Activated T-helper 1 cell treated with anti-CD3 and anti-CD28 coated beads, Interleukin-12 subunit alpha, Interleukin-12 subunit beta, Interleukin-2, Interleukin-4 antibody, amounts not matched to agents 30 ng/mL and 10 ng/mL and 1 ng/mL, durations not matched to agents 14 hours and 24 hours and 36 hours (primary cell): ENCODE measurements around the gene FUNDC1. TPM values are rescaled to one million over a fixed set of nuclear protein-coding genes. Genes with fewer than 3 reads are reported as not detected.

Experiments used
- DNase-seq: peaks from one replicate; pipeline ENCODE4 v3.0.0; 2021; ENCODE audit warnings: low spot score
- H3K27ac Mint-ChIP-seq: one replicate; pipeline ENCODE4 v1.8.0; 2021; ENCODE audit warnings: mild to moderate bottlenecking, mixed read lengths
- H3K27me3 Mint-ChIP-seq: one replicate; pipeline ENCODE4 v1.8.0; 2022; ENCODE audit warnings: mild to moderate bottlenecking, moderate library complexity, mixed read lengths; ENCODE audit not compliant: insufficient read depth
- H3K36me3 Mint-ChIP-seq: one replicate; pipeline ENCODE4 v1.8.0; 2021; ENCODE audit warnings: low read depth, mixed read lengths
- H3K4me1 Mint-ChIP-seq: one replicate; pipeline ENCODE4 v1.8.0; 2021; ENCODE audit warnings: low read depth, mixed read lengths
- H3K4me3 Mint-ChIP-seq: one replicate; pipeline ENCODE4 v1.8.0; 2021; ENCODE audit warnings: mild to moderate bottlenecking, moderate library complexity, mixed read lengths
- H3K9me3 Mint-ChIP-seq: one replicate; pipeline ENCODE4 v1.8.0; 2021; ENCODE audit warnings: mixed read lengths
- intact Hi-C: fragments of 100-400 bp; cut with micrococcal nuclease; formaldehyde crosslinking; loops from one replicate; pipeline ENCODE4 v1.15.1; 2024
- total RNA-seq: library from RNA; stranded (reverse); gene quantifications from 2 replicates; pipeline ENCODE4 v1.2.3, GENCODE V29; 2022

The FUNDC1 gene
- total RNA-seq, 1 donor from 2014 or later, result 11.2 TPM

- Mint-ChIP-seq H3K36me3 (no peaks in the 10 kb centered on the region), H3K4me3 (no peak overlapping the region), H3K27me3 (peaks cover under 1% of the 10 kb centered on the region), H3K4me1 (no peaks in the 10 kb centered on the region), H3K9me3 (no peaks in the 10 kb centered on the region), H3K27ac (no peak overlapping the region)
- DNase-seq, result no peak
- intact Hi-C loops, result no loop called here
These were observed 28.4 kb downstream of the FUNDC1 start for GRCh38 chrX:44514272-44514671.

- no peaks in the 10 kb centered on the region for H3K36me3 Mint-ChIP-seq
- no peaks in the 10 kb centered on the region for H3K4me1 Mint-ChIP-seq
- no peak for DNase-seq
These were observed 35.4 kb downstream of the FUNDC1 start for GRCh38 chrX:44507292-44507691.

GRCh38 chrX:44506678-44507077, 36.0 kb downstream of the FUNDC1 start:
- intact Hi-C loops, result no loop called here
- Mint-ChIP-seq H3K27ac (no peak overlapping the region), H3K27me3 (peaks cover 2% of the 10 kb centered on the region), H3K4me1 (no peaks in the 10 kb centered on the region), H3K36me3 (no peaks in the 10 kb centered on the region), H3K9me3 (no peaks in the 10 kb centered on the region), H3K4me3 (no peak overlapping the region)
- DNase-seq, result no peak

More at GRCh38 chrX:44507292-44507691, 35.4 kb downstream of the FUNDC1 start:
- Mint-ChIP-seq H3K4me3 (no peak overlapping the region), H3K27ac (no peak overlapping the region), H3K27me3 (peaks cover 2% of the 10 kb centered on the region), H3K9me3 (no peaks in the 10 kb centered on the region)
- intact Hi-C loops, result no loop called here

GRCh38 chrX:44503560-44503959, 39.1 kb downstream of the FUNDC1 start:
- DNase-seq, result no peak
- Mint-ChIP-seq H3K27me3 (no peaks in the 10 kb centered on the region), H3K4me3 (no peak overlapping the region), H3K4me1 (no peaks in the 10 kb centered on the region), H3K9me3 (no peaks in the 10 kb centered on the region), H3K36me3 (no peaks in the 10 kb centered on the region), H3K27ac (no peak overlapping the region)
- intact Hi-C loops, result no loop called here

GRCh38 chrX:44495091-44495490, 47.6 kb downstream of the FUNDC1 start:
- Mint-ChIP-seq H3K9me3 (no peaks in the 10 kb centered on the region), H3K36me3 (no peaks in the 10 kb centered on the region), H3K4me1 (no peaks in the 10 kb centered on the region), H3K4me3 (no peak overlapping the region), H3K27me3 (peaks cover 1% of the 10 kb centered on the region), H3K27ac (no peak overlapping the region)
- intact Hi-C loops, result no loop called here
- DNase-seq, result no peak

- no peak overlapping the region for H3K27ac Mint-ChIP-seq
- H3K36me3 Mint-ChIP-seq, result no peaks in the 10 kb centered on the region
- H3K4me1 Mint-ChIP-seq, result no peaks in the 10 kb centered on the region
- peaks cover 1% of the 10 kb centered on the region for H3K27me3 Mint-ChIP-seq
- no peak for DNase-seq
- intact Hi-C loops, result no loop called here
- H3K4me3 Mint-ChIP-seq, result no peak overlapping the region
- no peaks in the 10 kb centered on the region for H3K9me3 Mint-ChIP-seq
These were observed 48.3 kb downstream of the FUNDC1 start for GRCh38 chrX:44494357-44494756.

- no peak overlapping the region for H3K4me3 Mint-ChIP-seq
- H3K4me1 Mint-ChIP-seq, result no peaks in the 10 kb centered on the region
- H3K9me3 Mint-ChIP-seq, result no peaks in the 10 kb centered on the region
- intact Hi-C loops, result no loop called here
- peaks cover 1% of the 10 kb centered on the region for H3K27me3 Mint-ChIP-seq
- no peak overlapping the region for H3K27ac Mint-ChIP-seq
- DNase-seq, result no peak
- no peaks in the 10 kb centered on the region for H3K36me3 Mint-ChIP-seq
These were observed 53.1 kb downstream of the FUNDC1 start for GRCh38 chrX:44489515-44489914.

- H3K4me3 Mint-ChIP-seq, result no peak overlapping the region
- H3K27ac Mint-ChIP-seq, result no peak overlapping the region
- no peaks in the 10 kb centered on the region for H3K27me3 Mint-ChIP-seq
- DNase-seq, result no peak
- H3K36me3 Mint-ChIP-seq, result no peaks in the 10 kb centered on the region
- no peaks in the 10 kb centered on the region for H3K9me3 Mint-ChIP-seq
- intact Hi-C loops, result no loop called here
- no peaks in the 10 kb centered on the region for H3K4me1 Mint-ChIP-seq
These were observed 58.0 kb downstream of the FUNDC1 start for GRCh38 chrX:44484607-44485146.

GRCh38 chrX:44483965-44484606, 58.6 kb downstream of the FUNDC1 start:
- Mint-ChIP-seq H3K9me3 (no peaks in the 10 kb centered on the region), H3K36me3 (no peaks in the 10 kb centered on the region), H3K4me1 (no peaks in the 10 kb centered on the region), H3K27me3 (no peaks in the 10 kb centered on the region), H3K4me3 (no peak overlapping the region), H3K27ac (no peak overlapping the region)
- no peak for DNase-seq
- intact Hi-C loops, result no loop called here

GRCh38 chrX:44482575-44482974, 60.1 kb downstream of the FUNDC1 start:
- no peak for DNase-seq
- Mint-ChIP-seq H3K4me3 (no peak overlapping the region), H3K27ac (no peak overlapping the region), H3K4me1 (no peaks in the 10 kb centered on the region), H3K27me3 (no peaks in the 10 kb centered on the region), H3K9me3 (no peaks in the 10 kb centered on the region), H3K36me3 (no peaks in the 10 kb centered on the region)
- intact Hi-C loops, result no loop called here

- intact Hi-C loops, result no loop called here
- Mint-ChIP-seq H3K27me3 (no peaks in the 10 kb centered on the region), H3K9me3 (no peaks in the 10 kb centered on the region), H3K36me3 (no peaks in the 10 kb centered on the region), H3K4me1 (no peaks in the 10 kb centered on the region), H3K27ac (no peak overlapping the region), H3K4me3 (no peak overlapping the region)
- DNase-seq, result no peak
These were observed 62.1 kb downstream of the FUNDC1 start for GRCh38 chrX:44480591-44480990.

- H3K27ac Mint-ChIP-seq, result no peak overlapping the region
- intact Hi-C loops, result no loop called here
- no peak for DNase-seq
- H3K36me3 Mint-ChIP-seq, result no peaks in the 10 kb centered on the region
- H3K9me3 Mint-ChIP-seq, result no peaks in the 10 kb centered on the region
- H3K27me3 Mint-ChIP-seq, result no peaks in the 10 kb centered on the region
- no peak overlapping the region for H3K4me3 Mint-ChIP-seq
- no peaks in the 10 kb centered on the region for H3K4me1 Mint-ChIP-seq
These were observed 68.2 kb downstream of the FUNDC1 start for GRCh38 chrX:44474410-44474809.
